G401.6 (cell line): ENCODE data around the gene CORIN.
"Not testable (repeated sequence)": the region's sequence is repeated elsewhere in the genome, so short reads cannot be mapped to it uniquely, and the experiment has no call there.

Source experiments
- FAIRE-seq: peaks from 2 replicates; lab custom pipeline; 2012; peaks lifted over from hg19 to GRCh38; lab: Jason Lieb, UNC

The CORIN gene

DNA sequence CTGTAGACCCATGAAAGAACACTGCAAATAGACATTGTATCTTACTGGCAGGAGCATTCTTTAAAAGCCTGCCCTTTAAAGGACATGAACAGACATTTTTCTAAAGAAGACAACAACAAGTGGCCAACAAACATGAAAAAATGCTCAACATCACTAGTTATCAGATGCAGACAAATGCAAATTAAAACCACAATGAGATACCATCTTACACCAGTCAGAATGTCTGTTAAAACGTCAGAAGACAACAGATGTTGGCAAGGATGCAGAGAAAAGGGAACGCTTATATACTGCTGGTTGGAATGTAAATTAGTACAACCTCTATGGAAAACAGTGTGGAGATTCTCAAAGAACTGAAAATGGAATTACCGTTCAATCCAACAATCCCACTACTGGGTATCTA lies 275.6 kb downstream of the CORIN start:
- no peak for FAIRE-seq

DNA sequence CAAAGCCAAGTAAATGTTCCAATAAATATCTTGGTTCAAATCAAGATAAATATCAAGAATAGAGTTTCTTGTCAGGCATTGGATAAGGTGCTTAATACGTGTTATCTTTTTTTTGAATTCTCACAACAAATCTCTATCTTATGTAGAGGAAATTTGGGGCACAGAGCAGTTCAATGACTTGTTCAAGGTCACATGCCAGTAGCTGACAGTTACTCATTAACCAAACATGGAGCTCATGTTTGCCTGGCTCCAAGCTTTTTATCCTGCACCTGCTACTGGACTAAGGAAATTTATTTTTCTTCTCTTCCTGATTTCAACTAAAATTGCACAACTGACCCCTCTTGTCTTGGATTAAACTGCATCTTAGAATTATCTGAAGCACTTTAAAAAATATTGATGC lies 276.5 kb downstream of the CORIN start:
- no peak for FAIRE-seq

DNA sequence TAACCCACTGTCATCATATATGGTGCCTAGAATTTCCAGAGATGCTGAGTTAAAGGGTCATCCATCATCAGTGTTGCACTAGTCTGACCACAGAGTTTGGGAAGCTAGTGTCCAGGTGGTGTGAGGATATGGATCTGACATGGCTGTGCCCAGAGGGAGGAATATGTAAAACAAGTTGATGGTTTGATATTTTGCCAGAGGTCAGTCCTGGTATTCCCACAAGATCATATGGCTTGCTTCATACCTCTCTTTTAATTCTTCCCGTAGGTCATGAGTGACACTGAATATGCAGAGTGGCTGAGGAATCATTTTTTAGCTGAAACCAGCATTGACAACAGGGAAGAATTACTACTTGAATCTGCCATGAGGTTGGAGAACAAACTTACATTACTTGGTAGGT lies 277.2 kb downstream of the CORIN start:
- no peak for FAIRE-seq

DNA sequence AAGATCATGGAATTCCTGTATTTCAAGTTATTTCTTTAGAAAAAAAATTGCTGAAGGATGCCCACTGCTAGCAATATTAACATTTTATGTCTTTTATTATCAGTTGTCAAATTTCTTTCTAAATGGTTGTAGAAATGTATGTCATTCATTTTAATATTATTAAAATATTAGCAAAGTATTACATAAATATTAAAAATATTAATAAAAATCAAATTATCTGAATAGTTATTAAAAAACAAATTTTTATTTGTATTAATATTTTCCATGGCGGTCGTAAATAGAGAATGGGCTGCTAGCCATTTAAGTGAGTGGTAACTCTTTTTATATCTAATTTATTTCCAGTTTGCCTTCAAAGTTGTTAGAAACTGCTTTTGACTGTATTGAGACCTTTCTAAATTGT lies 280.6 kb downstream of the CORIN start:
- peak; percentile 78 for FAIRE-seq

DNA sequence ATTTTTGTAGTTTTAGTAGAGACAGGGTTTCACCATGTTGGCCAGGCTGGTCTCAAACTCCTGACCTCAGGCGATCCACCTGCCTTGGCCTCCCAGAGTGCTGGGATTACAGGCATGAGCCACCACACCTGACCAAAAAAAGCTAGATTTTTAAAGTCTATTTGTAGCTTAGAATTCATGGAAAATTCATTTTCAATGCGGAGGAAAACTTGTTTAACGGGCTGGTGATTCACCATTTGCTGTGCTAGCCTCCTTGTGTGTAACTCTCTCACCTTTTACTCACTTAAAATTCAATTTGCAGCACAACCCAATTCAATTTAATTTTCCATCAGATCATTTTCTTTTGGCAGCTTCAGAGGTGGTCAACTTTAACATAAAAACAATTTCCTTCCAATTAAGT lies 281.9 kb downstream of the CORIN start:
- not testable (repeated sequence) for FAIRE-seq

DNA sequence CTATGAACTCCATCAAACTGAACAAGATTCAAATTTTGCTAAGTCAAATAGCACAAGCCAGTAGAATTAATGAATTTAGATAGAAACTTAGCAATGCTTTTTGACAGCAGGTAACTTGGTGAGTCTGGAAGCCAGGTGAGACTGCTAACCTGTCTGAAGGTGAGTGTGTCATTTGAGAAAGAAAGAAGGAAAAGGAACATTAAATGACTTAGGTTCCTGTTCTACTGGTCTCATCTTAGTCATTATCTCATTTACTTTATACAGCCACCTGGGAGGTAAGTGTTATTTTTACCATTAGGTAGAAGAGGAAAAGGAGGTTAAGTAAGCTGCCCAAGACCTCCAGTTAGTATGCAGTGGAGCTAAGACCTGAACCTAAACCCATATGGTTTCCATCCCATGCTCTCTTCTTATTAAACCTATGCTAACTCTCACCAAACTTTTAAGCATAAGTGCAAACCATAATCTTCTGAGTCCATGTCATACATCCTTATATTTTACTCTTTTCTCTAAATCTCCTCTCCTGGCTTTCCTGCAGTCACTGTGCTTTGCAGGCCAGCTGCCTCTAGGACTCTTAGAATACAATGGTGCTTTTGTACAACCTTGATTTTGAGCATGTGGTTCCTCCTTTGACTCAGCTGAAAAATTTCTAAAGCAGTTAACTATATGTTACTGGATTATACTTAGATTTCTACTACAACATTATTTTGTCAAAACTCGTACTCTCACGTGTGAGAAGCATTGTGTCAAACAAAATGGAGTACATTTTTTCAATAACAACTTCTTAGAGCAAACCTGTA lies 284.3 kb downstream of the CORIN start:
- FAIRE-seq = no peak

DNA sequence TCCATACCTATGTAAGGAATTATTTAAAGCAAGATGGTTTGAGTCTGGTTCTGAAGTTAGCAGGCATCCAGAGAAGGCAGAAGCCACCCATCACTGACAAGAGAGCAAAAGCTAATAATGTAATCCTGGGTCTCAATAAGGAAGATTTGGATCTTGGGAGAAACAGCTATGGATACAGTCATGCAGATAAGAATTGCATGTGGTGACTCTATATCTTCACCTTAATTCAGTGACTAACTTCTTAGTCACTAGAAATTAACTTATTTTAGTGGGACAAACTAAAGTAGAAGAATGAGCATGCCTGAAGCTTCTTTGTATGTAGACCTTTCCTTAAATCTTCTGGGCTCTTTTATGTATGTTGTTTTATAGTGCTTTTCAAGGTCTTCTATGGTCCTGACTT lies 286.2 kb downstream of the CORIN start:
- no peak for FAIRE-seq

DNA sequence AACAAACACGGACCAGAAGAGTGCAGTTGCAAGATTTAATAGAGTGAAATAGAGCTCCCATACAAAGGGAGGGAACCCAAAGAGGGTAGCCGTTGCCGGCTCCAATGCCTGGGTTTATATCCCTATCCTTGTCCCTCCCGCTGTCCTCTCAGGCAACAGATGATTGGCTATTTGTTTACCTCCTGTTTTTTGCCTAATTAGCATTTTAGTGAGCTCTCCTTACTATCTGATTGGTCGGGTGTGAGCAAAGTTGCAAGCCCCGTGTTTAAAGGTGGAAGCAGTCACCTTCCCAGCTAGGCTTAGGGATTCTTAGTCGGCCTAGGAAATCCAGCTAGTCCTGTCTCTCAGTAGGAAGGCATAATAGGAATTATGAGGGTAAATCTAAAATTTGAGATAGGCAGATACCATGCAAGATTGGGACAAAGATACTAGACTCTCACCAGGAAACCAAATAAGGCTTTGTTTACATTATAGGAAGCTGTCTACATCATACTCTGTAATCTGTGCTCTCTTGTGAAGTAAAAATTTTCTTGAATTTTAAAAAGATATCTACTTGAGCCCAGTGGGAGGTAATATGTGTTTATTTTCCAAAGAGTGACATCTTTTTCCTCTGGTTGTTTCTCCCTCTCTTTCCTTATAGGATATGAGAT lies 286.8 kb downstream of the CORIN start:
- no peak for FAIRE-seq

DNA sequence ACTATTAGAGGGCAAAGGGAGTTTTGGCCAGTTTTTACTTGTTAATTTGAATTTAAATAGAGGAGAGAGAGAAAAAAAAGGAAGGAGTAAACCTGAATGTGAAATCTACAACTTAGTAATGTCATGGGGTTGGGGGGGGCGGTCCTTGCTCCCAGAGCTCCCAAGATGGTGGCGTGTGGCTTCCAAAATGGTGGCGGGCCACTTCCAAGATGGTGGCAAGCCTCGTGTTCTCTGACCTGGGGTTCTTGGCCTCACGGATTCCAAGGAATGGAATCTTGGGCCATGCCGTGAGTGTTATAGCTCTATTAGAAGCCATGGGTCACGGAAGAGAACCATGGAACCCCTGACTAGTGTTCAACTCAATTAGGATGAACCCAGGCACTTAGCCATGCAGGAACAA lies 287.5 kb downstream of the CORIN start:
- not testable (repeated sequence) for FAIRE-seq
